Measurements from ENCODE around the gene AIFM2.

DNA sequence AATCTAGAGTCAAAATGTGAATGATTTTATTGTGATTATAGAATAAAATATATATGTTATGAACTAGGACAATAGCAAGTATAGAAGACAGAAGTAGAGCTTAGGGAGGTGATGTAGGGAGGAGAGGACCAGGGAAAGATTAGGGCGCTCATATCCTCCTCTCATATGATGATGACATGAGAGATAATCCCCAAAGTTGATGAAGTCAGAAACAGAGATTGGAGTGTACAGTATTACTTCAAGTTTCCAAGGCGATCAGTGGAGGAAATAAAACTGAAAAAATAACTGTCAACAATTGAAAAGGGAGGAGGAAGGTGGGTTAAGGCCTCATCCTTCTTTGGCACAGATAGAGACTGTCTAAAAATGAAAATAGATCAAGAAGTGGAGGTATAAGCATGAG is 65.0 kb downstream of the AIFM2 start:
- TF ChIP-seq, protein P1, sequence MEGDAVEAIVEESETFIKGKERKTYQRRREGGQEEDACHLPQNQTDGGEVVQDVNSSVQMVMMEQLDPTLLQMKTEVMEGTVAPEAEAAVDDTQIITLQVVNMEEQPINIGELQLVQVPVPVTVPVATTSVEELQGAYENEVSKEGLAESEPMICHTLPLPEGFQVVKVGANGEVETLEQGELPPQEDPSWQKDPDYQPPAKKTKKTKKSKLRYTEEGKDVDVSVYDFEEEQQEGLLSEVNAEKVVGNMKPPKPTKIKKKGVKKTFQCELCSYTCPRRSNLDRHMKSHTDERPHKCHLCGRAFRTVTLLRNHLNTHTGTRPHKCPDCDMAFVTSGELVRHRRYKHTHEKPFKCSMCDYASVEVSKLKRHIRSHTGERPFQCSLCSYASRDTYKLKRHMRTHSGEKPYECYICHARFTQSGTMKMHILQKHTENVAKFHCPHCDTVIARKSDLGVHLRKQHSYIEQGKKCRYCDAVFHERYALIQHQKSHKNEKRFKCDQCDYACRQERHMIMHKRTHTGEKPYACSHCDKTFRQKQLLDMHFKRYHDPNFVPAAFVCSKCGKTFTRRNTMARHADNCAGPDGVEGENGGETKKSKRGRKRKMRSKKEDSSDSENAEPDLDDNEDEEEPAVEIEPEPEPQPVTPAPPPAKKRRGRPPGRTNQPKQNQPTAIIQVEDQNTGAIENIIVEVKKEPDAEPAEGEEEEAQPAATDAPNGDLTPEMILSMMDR (IDR thresholded peaks at IDR 0.05; ENCODE audit: borderline replicate concordance, extremely low read depth, low read length, poor library complexity, severe bottlenecking), result no peak
- TF ChIP-seq EZH2 (IDR thresholded peaks at IDR 0.05; ENCODE audit: borderline replicate concordance, low read depth, low read length, severe bottlenecking), result no peak

Data from DND-41 (cell line).